HCT116 (cell line): ENCODE data around the gene RIC8A. TPM values are rescaled to one million over a fixed set of nuclear protein-coding genes. Genes with fewer than 3 reads are reported as not detected.

Experiments
- ATAC-seq: fragments of 200-7000 bp; cut with Tn5 transposase; 2 replicates; pipeline ENCODE4 v1.9.1; 2020; ENCODE audit warnings: mild to moderate bottlenecking, moderate library complexity
- BruUV-seq: library from RNA; stranded (reverse); fragments of 400-500 nt; replicated peaks from 2 replicates; lab custom pipeline; 2021; lab: Mats Ljungman, UMichigan
- CTCF ChIA-PET: fragments of 300-600 bp; sonication (Branson Sonifier 250); formaldehyde crosslinking; loops from one replicate; lab custom pipeline; 2021; ENCODE audit warnings: antibody characterized with exemption; lab: Charles Lee
- POLR2A ChIA-PET: fragments of 300-600, 350-600 bp; sonication (Branson Sonifier 250); formaldehyde crosslinking; loops from one replicate; lab custom pipeline; 2021; ENCODE audit warnings: antibody characterized with exemption; lab: Charles Lee
- RAD21 ChIA-PET, 2 experiments: fragments of 300-600 bp; sonication (Branson Sonifier 250); formaldehyde crosslinking; loops; one replicate each; lab custom pipeline; 2023; ENCODE audit warnings: low total read pairs in 2 of 2; ENCODE audit not compliant: uncharacterized antibody in 2 of 2, unreplicated experiment in 2 of 2, low non-redundant PET in 1 of 2; lab: Charles Lee
- DNase-seq: peaks from one replicate; pipeline ENCODE4 v3.0.0-alpha.2; 2010; ENCODE audit warnings: low read depth, low spot score
- H2AFZ ChIP-seq: fragments of 200-600 bp; shearing (Covaris generic), sonication (generic); 2 replicates; pipeline ENCODE4 v1.6.1; 2017; ENCODE audit warnings: low read depth, mixed run types, mixed read lengths, antibody characterized with exemption, low read length; ENCODE audit not compliant: poor library complexity, severe bottlenecking
- H3K27ac ChIP-seq: 2 replicates; pipeline ENCODE4 v1.5.1; 2012; ENCODE audit warnings: low read depth, low read length
- H3K27me3 ChIP-seq: fragments of 200-600 bp; sonication (generic); 2 replicates; pipeline ENCODE4 v1.6.1; 2016; ENCODE audit warnings: mixed run types, low read length, mixed read lengths; ENCODE audit not compliant: insufficient read depth
- H3K36me3 ChIP-seq, 2 experiments: fragments of 200-500 bp in 1 of 2; fragments of 200-600 bp in 1 of 2; sonication (Bioruptor generic) in 1 of 2; sonication (generic) in 1 of 2; 2 replicates each; pipeline versions ENCODE4 v1.5.1 to v1.6.1; 2014 to 2016; ENCODE audit warnings: low read length in 2 of 2, inconsistent platforms in 1 of 2, mixed read lengths in 1 of 2, mixed run types in 1 of 2; ENCODE audit not compliant: insufficient read depth in 2 of 2, control insufficient read depth in 1 of 2
- H3K4me1 ChIP-seq, 2 experiments: fragments of 200-600 bp in 1 of 2; sonication (generic) in 1 of 2; 2 replicates each; pipeline versions ENCODE4 v1.5.1 to v1.6.1; 2012 to 2017; ENCODE audit warnings: low read length in 2 of 2, inconsistent platforms in 1 of 2, mild to moderate bottlenecking in 1 of 2, mixed read lengths in 1 of 2, mixed run types in 1 of 2, moderate library complexity in 1 of 2; ENCODE audit not compliant: insufficient read depth in 2 of 2, control insufficient read depth in 1 of 2
- H3K4me2 ChIP-seq: fragments of 200-600 bp; sonication (generic); 2 replicates; pipeline ENCODE4 v1.6.1; 2017; ENCODE audit warnings: mixed run types, low read length, mixed read lengths
- H3K4me3 ChIP-seq, 2 experiments: fragments of 200-600 bp in 1 of 2; sonication (generic) in 1 of 2; replicated peaks in 1 of 2; 2 replicates each; pipeline ENCODE4 v1.5.1; 2011 to 2016; ENCODE audit warnings: low read length in 2 of 2, control low read depth in 1 of 2, low read depth in 1 of 2, mild to moderate bottlenecking in 1 of 2, mixed read lengths in 1 of 2, mixed run types in 1 of 2
- H3K79me2 ChIP-seq: fragments of 200-600 bp; sonication (generic); 2 replicates; pipeline ENCODE4 v1.6.1; 2017; ENCODE audit warnings: mild to moderate bottlenecking, mixed run types, low read length, moderate library complexity, mixed read lengths; ENCODE audit not compliant: insufficient read depth
- H3K9ac ChIP-seq: fragments of 200-600 bp; sonication (generic); 2 replicates; pipeline ENCODE4 v1.6.1; 2016; ENCODE audit warnings: low read length, mixed read lengths
- H3K9me2 ChIP-seq: fragments of 200-600 bp; sonication (generic), shearing (Covaris generic); 2 replicates; pipeline ENCODE4 v1.6.1; 2017; ENCODE audit warnings: mixed run types, mild to moderate bottlenecking, moderate library complexity; ENCODE audit not compliant: insufficient read depth
- H3K9me3 ChIP-seq, 2 experiments: fragments of 200-500 bp in 1 of 2; fragments of 200-600 bp in 1 of 2; sonication (Bioruptor generic) in 1 of 2; sonication (generic) in 1 of 2; 2 replicates each; pipeline ENCODE4 v1.6.1; 2014 to 2017; ENCODE audit warnings: low read length in 2 of 2, mixed read lengths in 2 of 2, inconsistent platforms in 1 of 2, low read depth in 1 of 2, mild to moderate bottlenecking in 1 of 2, mixed run types in 1 of 2, moderate library complexity in 1 of 2; ENCODE audit not compliant: control insufficient read depth in 1 of 2, insufficient read depth in 1 of 2
- H4K20me1 ChIP-seq: fragments of 200-600 bp; sonication (generic), shearing (Covaris generic); 2 replicates; pipeline ENCODE4 v1.6.1; 2017; ENCODE audit warnings: mixed run types, mild to moderate bottlenecking, moderate library complexity; ENCODE audit not compliant: insufficient read depth
- ATF3 ChIP-seq: IDR thresholded peaks from 2 replicates; pipeline ENCODE4 v1.6.1; 2012
- CTCF ChIP-seq, 3 experiments: fragments of 200-600 bp in 1 of 3; sonication (generic) in 1 of 3; IDR thresholded peaks in 2 of 3; conservative IDR thresholded peaks in 1 of 3; 2 replicates each; pipeline ENCODE4 v1.5.1; 2012 to 2017; ENCODE audit warnings: low read depth in 2 of 3, low read length in 2 of 3, antibody characterized with exemption in 1 of 3, borderline replicate concordance in 1 of 3, control low read depth in 1 of 3, mild to moderate bottlenecking in 1 of 3, mixed read lengths in 1 of 3, mixed run types in 1 of 3, moderate library complexity in 1 of 3; ENCODE audit not compliant: insufficient read depth in 1 of 3
- ELF1 ChIP-seq: IDR thresholded peaks from 2 replicates; pipeline ENCODE4 v1.6.1; 2012; ENCODE audit warnings: low read depth, borderline replicate concordance
- EZH2 ChIP-seq: fragments of 200-600 bp; sonication (generic); IDR thresholded peaks from 2 replicates; pipeline ENCODE4 v1.6.1; 2017; ENCODE audit warnings: antibody characterized with exemption, mixed run types
- FOSL1 ChIP-seq: IDR thresholded peaks from 2 replicates; pipeline ENCODE4 v1.6.1; 2012; ENCODE audit warnings: low read depth
- REST ChIP-seq: IDR thresholded peaks from 2 replicates; pipeline ENCODE4 v1.6.1; 2012; ENCODE audit warnings: low read depth
- SIN3A ChIP-seq: IDR thresholded peaks from 2 replicates; pipeline ENCODE4 v1.6.1; 2012; ENCODE audit warnings: low read depth
- SP1 ChIP-seq: IDR thresholded peaks from 2 replicates; pipeline ENCODE4 v1.6.1; 2012; ENCODE audit warnings: low read depth
- SRF ChIP-seq: IDR thresholded peaks from 2 replicates; pipeline ENCODE4 v1.6.1; 2012; ENCODE audit warnings: low read depth
- YY1 ChIP-seq: IDR thresholded peaks from 2 replicates; pipeline ENCODE4 v1.6.1; 2011; ENCODE audit warnings: low read length, low read depth, moderate library complexity, mild to moderate bottlenecking; ENCODE audit not compliant: insufficient replicate concordance; ENCODE audit errors: extremely low read depth
- ZBTB33 ChIP-seq: IDR thresholded peaks from 2 replicates; pipeline ENCODE4 v1.6.1; 2011; ENCODE audit warnings: mild to moderate bottlenecking, low read length, moderate library complexity; ENCODE audit not compliant: insufficient replicate concordance; ENCODE audit errors: extremely low read depth
- ZFX ChIP-seq: fragments of 450-650 bp; IDR thresholded peaks from 2 replicates; pipeline ENCODE4 v1.6.1; 2017
- ZNF274 ChIP-seq: fragments of 200-500 bp; sonication (Bioruptor generic); IDR thresholded peaks from 2 replicates; pipeline ENCODE4 v1.6.1; 2014; ENCODE audit warnings: mild to moderate bottlenecking, low read depth, low read length, inconsistent platforms
- intact Hi-C: fragments of 100-400 bp; cut with micrococcal nuclease; formaldehyde crosslinking; loops from 2 replicates; pipeline ENCODE4 v1.10.0; 2022
- total RNA-seq: library from RNA; stranded (reverse); gene quantifications from one replicate; pipeline ENCODE4 v1.2.1, GENCODE V29; 2021; ENCODE audit not compliant: unreplicated experiment

The RIC8A gene
- total RNA-seq, 1 experiment from 2014 or later, result 75.2 TPM

- Histone ChIP-seq H3K4me2 (no peak overlapping the region), H3K27ac (no peak overlapping the region), H3K9ac (no peak overlapping the region), H3K79me2 (peaks cover 9% of the 10 kb centered on the region; the same call in 1 of the 2 replicates), H2AFZ (no peak overlapping the region), H4K20me1 (no peaks in the 10 kb centered on the region), H3K4me3 (no peak overlapping the region), H3K27me3 (no peaks in the 10 kb centered on the region), H3K36me3 (peaks cover 66 to 77% of the 10 kb centered on the region in 2 experiments), H3K4me1 (no peaks in the 10 kb centered on the region), H3K9me3 (no peaks in the 10 kb centered on the region), H3K9me2 (no peaks in the 10 kb centered on the region)
- no peak for TF ChIP-seq REST
- TF ChIP-seq ZFX, result no peak
- no peak for TF ChIP-seq EZH2
- no peak for TF ChIP-seq FOSL1
- no peak for TF ChIP-seq ZBTB33
- TF ChIP-seq SIN3A, result no peak
- TF ChIP-seq ELF1, result no peak
- no peak for TF ChIP-seq ATF3
- TF ChIP-seq SRF, result no peak
- TF ChIP-seq SP1, result no peak
- TF ChIP-seq YY1, result no peak
- TF ChIP-seq CTCF (IDR thresholded peaks at IDR 0.05 in 2 of 3, conservative IDR thresholded peaks at IDR 0.05 in 1 of 3; ENCODE audit: borderline replicate concordance in 1 of 3, insufficient read depth in 1 of 3, low read depth in 2 of 3, low read length in 2 of 3), result no peak
- no peak for TF ChIP-seq ZNF274
- no TSS peak for BruUV-seq
- POLR2A ChIA-PET, result no interaction called here
- intact Hi-C loops, result no loop called here
- RAD21 ChIA-PET, result no interaction called here
- DNase-seq (no peak), ATAC-seq (no peak)
- CTCF ChIA-PET, result no interaction called here
These were observed 41.6 kb downstream of the RIC8A start for GRCh38 chr11:249062-249461.
